GM21723 (cell line): ENCODE results near the gene CHST8.
"Not testable (repeated sequence)": the region's sequence is repeated elsewhere in the genome, so short reads cannot be mapped to it uniquely, and the experiment has no call there.

Experiments used
- ATAC-seq: cut with Tn5 transposase; IDR thresholded peaks from one replicate; pipeline ENCODE4 v1.9.1; 2021; ENCODE audit warnings: mild to moderate bottlenecking, moderate library complexity; ENCODE audit not compliant: unreplicated experiment

Gene CHST8

GRCh38 chr19:33805313-33805712 lies 183.6 kb downstream of the CHST8 start:
- ATAC-seq: no peak

GRCh38 chr19:33805840-33806433 lies 184.2 kb downstream of the CHST8 start:
- ATAC-seq: no peak

- ATAC-seq: no peak
These were observed 184.7 kb downstream of the CHST8 start for GRCh38 chr19:33806434-33806881.

GRCh38 chr19:33808399-33808798 lies 186.6 kb downstream of the CHST8 start:
- no peak for ATAC-seq

GRCh38 chr19:33809960-33810359 lies 188.2 kb downstream of the CHST8 start:
- no peak for ATAC-seq

- ATAC-seq: no peak
These were observed 189.1 kb downstream of the CHST8 start for GRCh38 chr19:33810821-33811220.

GRCh38 chr19:33811246-33811645 lies 189.5 kb downstream of the CHST8 start:
- no peak for ATAC-seq

GRCh38 chr19:33811736-33812387 lies 190.1 kb downstream of the CHST8 start:
- ATAC-seq: no peak

- no peak for ATAC-seq
These were observed 190.9 kb downstream of the CHST8 start for GRCh38 chr19:33812388-33813330.

GRCh38 chr19:33813391-33814101 lies 191.8 kb downstream of the CHST8 start:
- ATAC-seq: no peak

GRCh38 chr19:33814181-33815165 lies 192.7 kb downstream of the CHST8 start:
- ATAC-seq: no peak

- ATAC-seq: no peak
These were observed 193.9 kb downstream of the CHST8 start for GRCh38 chr19:33815380-33816340.

GRCh38 chr19:33818411-33818810 lies 196.7 kb downstream of the CHST8 start:
- no peak for ATAC-seq

- ATAC-seq: not testable (repeated sequence)
These were observed 197.3 kb downstream of the CHST8 start for GRCh38 chr19:33819078-33819477.

GRCh38 chr19:33819506-33819879 lies 197.7 kb downstream of the CHST8 start:
- no peak for ATAC-seq

GRCh38 chr19:33819880-33820781 lies 198.4 kb downstream of the CHST8 start:
- ATAC-seq: no peak

GRCh38 chr19:33821871-33822270 lies 200.1 kb downstream of the CHST8 start:
- ATAC-seq: no peak
